ENCODE results near the gene B4GALT3.

The B4GALT3 gene

DNA sequence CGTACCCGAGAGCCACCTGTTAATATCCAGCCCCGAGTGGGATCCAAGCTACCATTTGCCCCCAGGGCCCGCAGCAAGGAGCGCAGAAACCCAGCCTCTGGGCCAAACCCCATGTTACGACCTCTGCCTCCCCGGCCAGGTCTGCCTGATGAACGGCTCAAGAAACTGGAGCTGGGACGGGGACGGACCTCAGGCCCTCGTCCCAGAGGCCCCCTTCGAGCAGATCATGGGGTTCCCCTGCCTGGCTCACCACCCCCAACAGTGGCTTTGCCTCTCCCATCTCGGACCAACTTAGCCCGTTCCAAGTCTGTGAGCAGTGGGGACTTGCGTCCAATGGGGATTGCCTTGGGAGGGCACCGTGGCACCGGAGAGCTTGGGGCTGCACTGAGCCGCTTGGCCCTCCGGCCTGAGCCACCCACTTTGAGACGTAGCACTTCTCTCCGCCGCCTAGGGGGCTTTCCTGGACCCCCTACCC, 16.6 kb downstream of the B4GALT3 start:
- Histone ChIP-seq H3K27me3 (ENCODE audit: insufficient read depth, poor library complexity, severe bottlenecking) (no peaks in the 10 kb centered on the region), H3K27ac (replicated peaks) (no peak overlapping the region), H3K4me3 (replicated peaks; ENCODE audit: insufficient read depth, low read length) (no peak overlapping the region)
- TF ChIP-seq SPI1 (IDR thresholded peaks at IDR 0.05; ENCODE audit: borderline replicate concordance, low read depth), result no peak
- TF ChIP-seq, protein P1, sequence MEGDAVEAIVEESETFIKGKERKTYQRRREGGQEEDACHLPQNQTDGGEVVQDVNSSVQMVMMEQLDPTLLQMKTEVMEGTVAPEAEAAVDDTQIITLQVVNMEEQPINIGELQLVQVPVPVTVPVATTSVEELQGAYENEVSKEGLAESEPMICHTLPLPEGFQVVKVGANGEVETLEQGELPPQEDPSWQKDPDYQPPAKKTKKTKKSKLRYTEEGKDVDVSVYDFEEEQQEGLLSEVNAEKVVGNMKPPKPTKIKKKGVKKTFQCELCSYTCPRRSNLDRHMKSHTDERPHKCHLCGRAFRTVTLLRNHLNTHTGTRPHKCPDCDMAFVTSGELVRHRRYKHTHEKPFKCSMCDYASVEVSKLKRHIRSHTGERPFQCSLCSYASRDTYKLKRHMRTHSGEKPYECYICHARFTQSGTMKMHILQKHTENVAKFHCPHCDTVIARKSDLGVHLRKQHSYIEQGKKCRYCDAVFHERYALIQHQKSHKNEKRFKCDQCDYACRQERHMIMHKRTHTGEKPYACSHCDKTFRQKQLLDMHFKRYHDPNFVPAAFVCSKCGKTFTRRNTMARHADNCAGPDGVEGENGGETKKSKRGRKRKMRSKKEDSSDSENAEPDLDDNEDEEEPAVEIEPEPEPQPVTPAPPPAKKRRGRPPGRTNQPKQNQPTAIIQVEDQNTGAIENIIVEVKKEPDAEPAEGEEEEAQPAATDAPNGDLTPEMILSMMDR (IDR thresholded peaks at IDR 0.05; ENCODE audit: insufficient read depth, low read length), result no peak
- TF ChIP-seq, protein P2, sequence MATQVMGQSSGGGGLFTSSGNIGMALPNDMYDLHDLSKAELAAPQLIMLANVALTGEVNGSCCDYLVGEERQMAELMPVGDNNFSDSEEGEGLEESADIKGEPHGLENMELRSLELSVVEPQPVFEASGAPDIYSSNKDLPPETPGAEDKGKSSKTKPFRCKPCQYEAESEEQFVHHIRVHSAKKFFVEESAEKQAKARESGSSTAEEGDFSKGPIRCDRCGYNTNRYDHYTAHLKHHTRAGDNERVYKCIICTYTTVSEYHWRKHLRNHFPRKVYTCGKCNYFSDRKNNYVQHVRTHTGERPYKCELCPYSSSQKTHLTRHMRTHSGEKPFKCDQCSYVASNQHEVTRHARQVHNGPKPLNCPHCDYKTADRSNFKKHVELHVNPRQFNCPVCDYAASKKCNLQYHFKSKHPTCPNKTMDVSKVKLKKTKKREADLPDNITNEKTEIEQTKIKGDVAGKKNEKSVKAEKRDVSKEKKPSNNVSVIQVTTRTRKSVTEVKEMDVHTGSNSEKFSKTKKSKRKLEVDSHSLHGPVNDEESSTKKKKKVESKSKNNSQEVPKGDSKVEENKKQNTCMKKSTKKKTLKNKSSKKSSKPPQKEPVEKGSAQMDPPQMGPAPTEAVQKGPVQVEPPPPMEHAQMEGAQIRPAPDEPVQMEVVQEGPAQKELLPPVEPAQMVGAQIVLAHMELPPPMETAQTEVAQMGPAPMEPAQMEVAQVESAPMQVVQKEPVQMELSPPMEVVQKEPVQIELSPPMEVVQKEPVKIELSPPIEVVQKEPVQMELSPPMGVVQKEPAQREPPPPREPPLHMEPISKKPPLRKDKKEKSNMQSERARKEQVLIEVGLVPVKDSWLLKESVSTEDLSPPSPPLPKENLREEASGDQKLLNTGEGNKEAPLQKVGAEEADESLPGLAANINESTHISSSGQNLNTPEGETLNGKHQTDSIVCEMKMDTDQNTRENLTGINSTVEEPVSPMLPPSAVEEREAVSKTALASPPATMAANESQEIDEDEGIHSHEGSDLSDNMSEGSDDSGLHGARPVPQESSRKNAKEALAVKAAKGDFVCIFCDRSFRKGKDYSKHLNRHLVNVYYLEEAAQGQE (IDR thresholded peaks at IDR 0.05; ENCODE audit: insufficient replicate concordance, low read depth), result no peak
- no peak for TF ChIP-seq GABPA (IDR thresholded peaks at IDR 0.05; ENCODE audit: low read depth)
- TF ChIP-seq POLR2AphosphoS5 (IDR thresholded peaks at IDR 0.05; ENCODE audit: low read depth), result no peak
- no peak for DNase-seq (ENCODE audit: low read depth in 1 of 2, low spot score in 1 of 2)

DNA sequence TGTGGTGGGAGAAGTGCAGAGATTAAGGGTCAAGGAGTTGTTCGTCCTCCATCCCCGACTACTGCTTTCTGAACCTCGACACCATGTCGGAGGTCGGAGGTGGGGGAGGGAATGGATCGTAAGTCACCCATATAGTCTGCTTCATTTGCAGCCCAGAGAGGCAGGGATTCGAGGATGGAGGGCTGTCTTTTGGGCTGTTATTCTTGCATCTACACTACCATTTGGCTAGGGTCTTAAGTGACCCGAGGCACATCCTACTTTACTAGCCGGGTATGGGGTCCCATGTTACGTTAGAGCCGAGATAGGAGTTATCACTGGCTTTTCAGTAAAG, 17.4 kb downstream of the B4GALT3 start:
- no peak for DNase-seq (ENCODE audit: low read depth in 1 of 2, low spot score in 1 of 2)
- TF ChIP-seq, protein P1 (IDR thresholded peaks at IDR 0.05; ENCODE audit: insufficient read depth, low read length), result no peak
- TF ChIP-seq, protein P2 (IDR thresholded peaks at IDR 0.05; ENCODE audit: insufficient replicate concordance, low read depth), result no peak
- TF ChIP-seq SPI1 (IDR thresholded peaks at IDR 0.05; ENCODE audit: borderline replicate concordance, low read depth) (no peak), GABPA (IDR thresholded peaks at IDR 0.05; ENCODE audit: low read depth) (no peak), POLR2AphosphoS5 (IDR thresholded peaks at IDR 0.05; ENCODE audit: low read depth) (no peak)

DNA sequence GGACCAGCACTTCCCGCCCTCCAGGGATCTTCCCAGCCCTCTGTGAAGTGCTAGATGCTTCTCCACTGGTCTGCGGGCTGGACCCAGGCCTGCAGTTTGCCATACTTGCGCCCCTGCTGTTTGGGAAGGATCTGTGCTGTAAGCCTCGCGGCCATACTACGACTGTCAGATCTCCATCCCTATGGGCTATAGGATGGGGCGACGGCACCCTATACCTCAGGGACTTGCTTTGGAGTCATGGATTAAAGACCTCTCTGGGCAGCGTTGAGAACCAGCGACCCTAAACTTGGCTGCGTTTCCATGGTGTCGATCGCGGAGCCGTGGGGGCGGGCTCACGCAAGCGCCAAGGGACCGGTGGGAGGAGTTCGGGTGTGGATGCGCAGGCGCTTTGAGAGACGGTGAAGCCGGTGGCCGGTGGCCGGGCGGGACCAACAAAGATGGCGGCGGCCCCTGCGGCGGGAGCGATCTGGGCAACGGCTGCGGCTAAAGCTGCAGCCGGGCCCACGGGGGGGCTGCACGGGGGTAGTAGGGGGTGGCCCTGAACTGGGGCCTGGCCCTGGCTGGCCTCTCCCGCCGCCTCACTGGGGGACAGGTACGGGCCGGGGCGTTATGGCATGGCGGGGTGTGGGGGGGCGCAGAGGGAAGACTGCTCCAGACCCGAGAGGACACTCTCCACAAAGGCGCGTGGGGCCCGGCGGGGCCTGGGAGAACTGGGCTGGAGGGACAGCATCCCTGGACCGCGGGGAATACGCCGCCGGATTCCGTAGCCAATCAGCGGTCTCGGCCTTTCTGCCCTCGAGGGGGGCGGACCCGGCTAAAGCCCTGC, 18.0 kb downstream of the B4GALT3 start, which contains the start of gene USP21:
TSS of gene USP21 (plus strand) at position 414 of the 826 bp plus-strand sequence. CDS start 1,141 bp downstream, outside the sequence.
- DNase-seq (ENCODE audit: low read depth in 1 of 2, low spot score in 1 of 2), result peak; percentile 76 to 89
- Histone ChIP-seq H3K4me3 (replicated peaks; ENCODE audit: insufficient read depth, low read length) (peak within 1 kb of the TSS; percentile 88), H3K27ac (replicated peaks) (peak within 1 kb of the TSS; percentile 90), H3K27me3 (ENCODE audit: insufficient read depth, poor library complexity, severe bottlenecking) (no peaks in the 10 kb centered on the region)
- TF ChIP-seq, protein P2 (IDR thresholded peaks at IDR 0.05; ENCODE audit: insufficient replicate concordance, low read depth), result peak; percentile 70
- TF ChIP-seq GABPA (IDR thresholded peaks at IDR 0.05; ENCODE audit: low read depth), result no peak
- peak; percentile 73 for TF ChIP-seq POLR2AphosphoS5 (IDR thresholded peaks at IDR 0.05; ENCODE audit: low read depth)
- TF ChIP-seq, protein P1 (IDR thresholded peaks at IDR 0.05; ENCODE audit: insufficient read depth, low read length), result peak; percentile 25
- no peak for TF ChIP-seq SPI1 (IDR thresholded peaks at IDR 0.05; ENCODE audit: borderline replicate concordance, low read depth)

More for the DNA sequence above, 17.4 kb downstream of the B4GALT3 start:
- H3K27me3 ChIP-seq (ENCODE audit: insufficient read depth, poor library complexity, severe bottlenecking), result no peaks in the 10 kb centered on the region
- H3K27ac ChIP-seq (replicated peaks), result peak overlapping the region; percentile 90
- peak overlapping the region; percentile 88 for H3K4me3 ChIP-seq (replicated peaks; ENCODE audit: insufficient read depth, low read length)

Measured in HL-60 (cell line).